IMR-90 (cell line): Measurements from ENCODE around the gene PRKCE. TPM values are rescaled to one million over a fixed set of nuclear protein-coding genes. Genes with fewer than 3 reads are reported as not detected.

Experiments used
- ATAC-seq: fragments of 200-7000 bp; cut with Tn5 transposase; 2 replicates; pipeline ENCODE4 v1.9.1; 2020; ENCODE audit warnings: low read depth, mild to moderate bottlenecking, moderate library complexity
- BruUV-seq: library from RNA; stranded (reverse); fragments of 400-500 nt; replicated peaks from 2 replicates; lab custom pipeline; 2021; lab: Mats Ljungman, UMichigan
- CTCF ChIA-PET: fragments of 300-600 bp; formaldehyde crosslinking; extraction: SDS; loops from one replicate; lab custom pipeline; 2021; ENCODE audit warnings: antibody characterized with exemption; lab: Yijun Ruan, JAX
- POLR2A ChIA-PET: fragments of 300-600 bp; sonication (Branson Sonifier 250); formaldehyde crosslinking; loops from one replicate; lab custom pipeline; 2022; ENCODE audit warnings: antibody characterized with exemption; ENCODE audit not compliant: unreplicated experiment; lab: Charles Lee
- DNase-seq: peaks from one replicate; pipeline ENCODE4 v3.0.0; 2013
- H2AFZ ChIP-seq: replicated peaks from 2 replicates; pipeline ENCODE3; 2013; ENCODE audit warnings: low read length, mild to moderate bottlenecking; ENCODE audit not compliant: poor library complexity
- H2AK5ac ChIP-seq: 2 replicates; pipeline ENCODE4 v1.6.1; 2013; ENCODE audit warnings: low read depth, low read length, inconsistent platforms
- H2AK9ac ChIP-seq: replicated peaks from 2 replicates; pipeline ENCODE3; 2013; ENCODE audit warnings: mild to moderate bottlenecking, low read depth, low read length, moderate library complexity; ENCODE audit not compliant: poor library complexity
- H2BK120ac ChIP-seq: 2 replicates; pipeline ENCODE4 v1.6.1; 2013; ENCODE audit warnings: low read depth, low read length, inconsistent platforms
- H2BK15ac ChIP-seq: 3 replicates; pipeline ENCODE4 v1.6.1; 2013; ENCODE audit warnings: low read depth, low read length, inconsistent platforms
- H2BK20ac ChIP-seq: 2 replicates; pipeline ENCODE4 v1.6.1; 2013; ENCODE audit warnings: low read depth, mild to moderate bottlenecking, inconsistent platforms, low read length, moderate library complexity
- H2BK5ac ChIP-seq: 2 replicates; pipeline ENCODE4 v1.6.1; 2013; ENCODE audit warnings: mild to moderate bottlenecking, low read depth, low read length, inconsistent platforms; ENCODE audit not compliant: poor library complexity, severe bottlenecking
- H3K14ac ChIP-seq: replicated peaks from 2 replicates; pipeline ENCODE4 v1.6.1; 2013; ENCODE audit warnings: low read depth, low read length, inconsistent platforms
- H3K18ac ChIP-seq: 2 replicates; pipeline ENCODE4 v1.6.1; 2013; ENCODE audit warnings: low read depth, low read length, control low read depth
- H3K23ac ChIP-seq: 2 replicates; pipeline ENCODE4 v1.6.1; 2013; ENCODE audit warnings: low read depth, low read length, inconsistent platforms
- H3K27ac ChIP-seq: 2 replicates; pipeline ENCODE4 v1.5.1; 2013; ENCODE audit warnings: mild to moderate bottlenecking, control low read depth, low read length; ENCODE audit not compliant: insufficient read depth
- H3K27me3 ChIP-seq: 2 replicates; pipeline ENCODE4 v1.6.1; 2013; ENCODE audit warnings: low read length; ENCODE audit not compliant: control insufficient read depth, insufficient read depth
- H3K36me3 ChIP-seq: 2 replicates; pipeline ENCODE4 v1.6.1; 2013; ENCODE audit warnings: low read length, mixed read lengths; ENCODE audit not compliant: control insufficient read depth, insufficient read depth
- H3K4ac ChIP-seq: 2 replicates; pipeline ENCODE4 v1.6.1; 2013; ENCODE audit warnings: low read depth, low read length, inconsistent platforms
- H3K4me1 ChIP-seq: 2 replicates; pipeline ENCODE4 v1.6.1; 2013; ENCODE audit warnings: low read length, mixed read lengths; ENCODE audit not compliant: control insufficient read depth, insufficient read depth
- H3K4me2 ChIP-seq: 2 replicates; pipeline ENCODE4 v1.6.1; 2013; ENCODE audit warnings: low read depth, mild to moderate bottlenecking, control low read depth, low read length, moderate library complexity
- H3K4me3 ChIP-seq: 2 replicates; pipeline ENCODE4 v1.5.1; 2013; ENCODE audit warnings: low read depth, mild to moderate bottlenecking, control low read depth, low read length, moderate library complexity; ENCODE audit not compliant: insufficient read depth
- H3K56ac ChIP-seq: 2 replicates; pipeline ENCODE4 v1.6.1; 2013; ENCODE audit warnings: low read length, inconsistent platforms; ENCODE audit not compliant: insufficient read depth; ENCODE audit errors: extremely low read depth
- H3K79me1 ChIP-seq, 2 experiments: 2 replicates each; pipeline ENCODE4 v1.6.1; 2013; ENCODE audit warnings: low read length in 2 of 2, inconsistent platforms in 1 of 2, low read depth in 1 of 2
- H3K9ac ChIP-seq: 2 replicates; pipeline ENCODE4 v1.6.1; 2013; ENCODE audit warnings: low read depth, low read length, control low read depth
- H3K9me1 ChIP-seq: 2 replicates; pipeline ENCODE4 v1.6.1; 2013; ENCODE audit warnings: low read length, inconsistent platforms; ENCODE audit not compliant: insufficient read depth
- H3K9me3 ChIP-seq: 2 replicates; pipeline ENCODE4 v1.6.1; 2013; ENCODE audit warnings: low read length; ENCODE audit not compliant: control insufficient read depth, insufficient read depth
- H4K20me1 ChIP-seq: 2 replicates; pipeline ENCODE4 v1.6.1; 2013; ENCODE audit warnings: low read length, inconsistent platforms; ENCODE audit not compliant: insufficient read depth
- H4K5ac ChIP-seq: 2 replicates; pipeline ENCODE4 v1.6.1; 2013; ENCODE audit warnings: mild to moderate bottlenecking, low read depth, low read length, control low read depth
- H4K8ac ChIP-seq, 2 experiments: 2 replicates each; pipeline ENCODE4 v1.6.1; 2013; ENCODE audit warnings: low read depth in 2 of 2, low read length in 2 of 2, control low read depth in 1 of 2, inconsistent platforms in 1 of 2
- H4K91ac ChIP-seq: 2 replicates; pipeline ENCODE4 v1.6.1; 2013; ENCODE audit warnings: low read depth, low read length, inconsistent platforms; ENCODE audit not compliant: insufficient read depth
- CEBPB ChIP-seq: IDR thresholded peaks from 2 replicates; pipeline ENCODE4 v1.6.1; 2012; ENCODE audit warnings: low read depth, low read length, improper control_type of control experiment
- CHD1 ChIP-seq: IDR thresholded peaks from 2 replicates; pipeline ENCODE4 v1.6.1; 2012; ENCODE audit warnings: low read depth, low read length, improper control_type of control experiment
- CTCF ChIP-seq: conservative IDR thresholded peaks from 2 replicates; pipeline ENCODE4 v1.5.1; 2012; ENCODE audit warnings: mild to moderate bottlenecking, low read depth, low read length, improper control_type of control experiment
- MXI1 ChIP-seq: IDR thresholded peaks from 2 replicates; pipeline ENCODE4 v1.6.1; 2012; ENCODE audit warnings: low read depth, mild to moderate bottlenecking, low read length, moderate library complexity, borderline replicate concordance
- NFE2L2 ChIP-seq: fragments of 150-350 bp; IDR thresholded peaks from 2 replicates; pipeline ENCODE4 v1.6.1; 2016; ENCODE audit warnings: low read depth, mild to moderate bottlenecking, low read length
- RCOR1 ChIP-seq: IDR thresholded peaks from 2 replicates; pipeline ENCODE4 v1.6.1; 2012; ENCODE audit warnings: mild to moderate bottlenecking, low read length, improper control_type of control experiment; ENCODE audit not compliant: insufficient replicate concordance
- USF2 ChIP-seq: fragments of 150-350 bp; IDR thresholded peaks from 2 replicates; pipeline ENCODE4 v1.6.1; 2017; ENCODE audit warnings: mild to moderate bottlenecking, antibody characterized with exemption, low read length, low read depth
- WGBS, 2 experiments: methylation state at CpG; one replicate each; pipeline versions ENCODE4 v1.1.5 to v1.1.7; 2013; ENCODE audit warnings: missing lambda C conversion rate in 2 of 2; ENCODE audit not compliant: insufficient read length in 1 of 2; ENCODE audit errors: extremely low coverage in 2 of 2; 5-methylcytosine and 5-hydroxymethylcytosine counted together
- dilution Hi-C: fragments of 300-500 bp; cut with HindIII; formaldehyde crosslinking; loops from one replicate; pipeline ENCODE4 v1.14.3; 2018; ENCODE audit warnings: low sequenced_read_pairs; ENCODE audit not compliant: unreplicated experiment
- in situ Hi-C: fragments of 300-500 bp; cut with MboI; formaldehyde crosslinking; loops from 3 replicates; pipeline ENCODE4 v1.14.3; 2019; ENCODE audit warnings: low sequenced_read_pairs, inconsistent platforms, mixed read lengths
- intact Hi-C: fragments of 100-400 bp; cut with micrococcal nuclease; formaldehyde crosslinking; loops from 2 replicates; pipeline ENCODE4 v1.10.0; 2022
- polyA plus RNA-seq, 3 experiments: library from polyadenylated mRNA; depleted of rRNA; stranded (reverse); fragments of >200 nt; gene quantifications; 2 replicates each; pipeline ENCODE4 v1.2.3, GENCODE V29; 2012; ENCODE audit warnings: low replicate concordance in 1 of 3
- total RNA-seq: library from RNA; depleted of rRNA; stranded (reverse); fragments of >200 nt; gene quantifications from 2 replicates; pipeline ENCODE4 v1.2.3, GENCODE V29; 2012

The PRKCE gene
- total and polyA plus RNA-seq, 2 of the 4 experiments (the other 2 are of a cell fraction), result 8.1 to 32.4 TPM

GRCh38 chr2:46120792-46121555 lies 469.5 kb downstream of the PRKCE start:
- no peak overlapping the region for H3K14ac ChIP-seq
- no peak overlapping the region for H2AK5ac ChIP-seq
- no peak overlapping the region for H3K56ac ChIP-seq
- H3K9me1 ChIP-seq, result 0 out of 2 replicates have a peak, but pooled peaks cover 3% of the 10 kb centered on the region
- dilution Hi-C loops (no loop called here), in situ Hi-C loops (no loop called here), intact Hi-C loops (no loop called here)
- WGBS, 2 experiments, result no CpG with 5 or more reads among the region's 5 CpGs
- no peak overlapping the region for H3K23ac ChIP-seq
- H2BK120ac ChIP-seq, result no peak overlapping the region
- POLR2A ChIA-PET, result no interaction called here
- no peak overlapping the region for H2AFZ ChIP-seq
- no peak overlapping the region for H4K5ac ChIP-seq
- no peaks in the 10 kb centered on the region for H3K9me3 ChIP-seq
- no peak overlapping the region for H3K27ac ChIP-seq
- H2BK20ac ChIP-seq, result no peak overlapping the region
- H4K20me1 ChIP-seq, result no peaks in the 10 kb centered on the region
- DNase-seq (no peak), ATAC-seq (no peak)
- CTCF ChIA-PET, result no interaction called here
- no peak for TF ChIP-seq CEBPB
- no peak for TF ChIP-seq USF2
- TF ChIP-seq NFE2L2, result no peak
- no peak for TF ChIP-seq CTCF
- TF ChIP-seq RCOR1, result no peak
- no peak for TF ChIP-seq MXI1
- TF ChIP-seq CHD1, result no peak
- H3K79me1 ChIP-seq, result peaks cover 7 to 16% of the 10 kb centered on the region in 2 experiments; a peak in 3 of 4 replicates
- H2AK9ac ChIP-seq, result no peak overlapping the region
- no peak overlapping the region for H2BK15ac ChIP-seq
- no peak overlapping the region for H3K18ac ChIP-seq
- BruUV-seq, result no TSS peak
- H3K4me2 ChIP-seq, result no peak overlapping the region
- no peak overlapping the region for H4K91ac ChIP-seq
- H4K8ac ChIP-seq, result no peak overlapping the region
- peaks cover 15% of the 10 kb centered on the region for H3K4me1 ChIP-seq
- no peak overlapping the region for H3K4ac ChIP-seq
- no peaks in the 10 kb centered on the region for H3K27me3 ChIP-seq
- no peak overlapping the region for H2BK5ac ChIP-seq
- no peak overlapping the region for H3K9ac ChIP-seq
- no peak overlapping the region for H3K4me3 ChIP-seq
- no peaks in the 10 kb centered on the region for H3K36me3 ChIP-seq
